Activated T-cell treated with anti-CD3 and anti-CD28 coated beads, Interleukin-2, amount 50 U/mL, for 48 hours (primary cell): ENCODE measurements around the gene EIF4E3.

Source experiments
- DNase-seq, 2 experiments: peaks; one replicate each; pipeline ENCODE4 v3.0.0-alpha.2; 2020

Gene EIF4E3

GRCh38 chr3:71646971-71647370 lies 78.2 kb downstream of the EIF4E3 start:
- no peak for DNase-seq

- no peak for DNase-seq
Observed at GRCh38 chr3:71645140-71645539, 80.1 kb downstream of the EIF4E3 start.

- no peak for DNase-seq
Observed at GRCh38 chr3:71641674-71642073, 83.5 kb downstream of the EIF4E3 start.

- DNase-seq, result no peak
Observed at GRCh38 chr3:71640331-71640983, 84.7 kb downstream of the EIF4E3 start.

- no peak for DNase-seq
Observed at GRCh38 chr3:71636482-71636881, 88.7 kb downstream of the EIF4E3 start.

GRCh38 chr3:71636001-71636400 lies 89.2 kb downstream of the EIF4E3 start:
- DNase-seq, result no peak

GRCh38 chr3:71634671-71635070 lies 90.5 kb downstream of the EIF4E3 start:
- DNase-seq, result no peak

- no peak for DNase-seq
Observed at GRCh38 chr3:71629711-71630110, 95.5 kb downstream of the EIF4E3 start.

- no peak for DNase-seq
Observed at GRCh38 chr3:71629289-71629688, 95.9 kb downstream of the EIF4E3 start.

GRCh38 chr3:71628522-71628921 lies 96.7 kb downstream of the EIF4E3 start:
- DNase-seq, result no peak

GRCh38 chr3:71625676-71626075 lies 99.5 kb downstream of the EIF4E3 start:
- DNase-seq, result no peak
